GM13976 (cell line): ENCODE data around the gene IZUMO1.
A peak's percentile ranks its signal among the peaks of the same experiment; 100 is the strongest.

ENCODE experiments used
- DNase-seq: peaks from one replicate; pipeline ENCODE4 v3.0.0; 2012; ENCODE audit warnings: low spot score
- in situ Hi-C: fragments of 300-500 bp; cut with MboI; formaldehyde crosslinking; loops from one replicate; pipeline ENCODE4 v1.12.0; 2022; ENCODE audit warnings: low sequenced_read_pairs, mixed read lengths, inconsistent platforms; ENCODE audit not compliant: unreplicated experiment
- TF ChIP-seq, protein P1 (sequence below): IDR thresholded peaks from 2 replicates; pipeline ENCODE4 v1.5.1; 2012; ENCODE audit warnings: borderline replicate concordance, mild to moderate bottlenecking; ENCODE audit not compliant: insufficient read depth; ENCODE audit errors: extremely low read depth, missing control alignments, control extremely low read depth

IZUMO1 gene

DNA sequence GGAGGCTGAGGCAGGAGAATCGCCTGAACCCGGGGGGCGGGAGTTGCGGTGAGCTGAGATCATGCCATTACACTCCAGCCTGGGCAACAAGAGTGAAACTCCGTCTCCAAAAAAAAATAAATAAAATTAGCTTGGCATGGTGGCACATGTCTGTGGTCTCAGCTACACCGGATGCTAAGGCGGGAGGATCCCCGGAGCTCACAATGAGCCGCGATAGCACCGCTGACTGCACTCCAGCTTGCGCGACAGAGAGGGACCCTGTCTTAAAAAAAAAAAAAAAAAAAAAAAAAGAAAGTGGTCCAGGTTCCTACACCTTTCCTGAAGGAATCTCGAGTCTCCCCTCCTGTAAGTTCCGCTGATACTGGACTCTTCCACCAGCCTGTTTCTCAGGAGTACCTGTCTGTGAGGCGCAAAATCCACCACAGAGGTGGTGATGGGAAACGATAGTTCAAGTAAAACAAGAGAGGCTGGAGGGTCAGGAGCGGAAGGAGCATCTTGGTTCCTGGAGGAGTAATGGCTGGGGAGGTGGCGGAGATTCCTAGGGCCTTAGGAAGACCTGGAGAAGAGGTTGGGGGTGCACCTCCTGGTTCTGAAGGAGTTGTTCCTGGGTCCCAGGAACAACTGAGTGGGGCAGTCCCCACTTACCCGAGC is 5.3 kb upstream of the IZUMO1 start:
- in situ Hi-C loops = no loop called here
- TF ChIP-seq, protein P1, sequence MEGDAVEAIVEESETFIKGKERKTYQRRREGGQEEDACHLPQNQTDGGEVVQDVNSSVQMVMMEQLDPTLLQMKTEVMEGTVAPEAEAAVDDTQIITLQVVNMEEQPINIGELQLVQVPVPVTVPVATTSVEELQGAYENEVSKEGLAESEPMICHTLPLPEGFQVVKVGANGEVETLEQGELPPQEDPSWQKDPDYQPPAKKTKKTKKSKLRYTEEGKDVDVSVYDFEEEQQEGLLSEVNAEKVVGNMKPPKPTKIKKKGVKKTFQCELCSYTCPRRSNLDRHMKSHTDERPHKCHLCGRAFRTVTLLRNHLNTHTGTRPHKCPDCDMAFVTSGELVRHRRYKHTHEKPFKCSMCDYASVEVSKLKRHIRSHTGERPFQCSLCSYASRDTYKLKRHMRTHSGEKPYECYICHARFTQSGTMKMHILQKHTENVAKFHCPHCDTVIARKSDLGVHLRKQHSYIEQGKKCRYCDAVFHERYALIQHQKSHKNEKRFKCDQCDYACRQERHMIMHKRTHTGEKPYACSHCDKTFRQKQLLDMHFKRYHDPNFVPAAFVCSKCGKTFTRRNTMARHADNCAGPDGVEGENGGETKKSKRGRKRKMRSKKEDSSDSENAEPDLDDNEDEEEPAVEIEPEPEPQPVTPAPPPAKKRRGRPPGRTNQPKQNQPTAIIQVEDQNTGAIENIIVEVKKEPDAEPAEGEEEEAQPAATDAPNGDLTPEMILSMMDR = no peak
- DNase-seq = peak; percentile 21

DNA sequence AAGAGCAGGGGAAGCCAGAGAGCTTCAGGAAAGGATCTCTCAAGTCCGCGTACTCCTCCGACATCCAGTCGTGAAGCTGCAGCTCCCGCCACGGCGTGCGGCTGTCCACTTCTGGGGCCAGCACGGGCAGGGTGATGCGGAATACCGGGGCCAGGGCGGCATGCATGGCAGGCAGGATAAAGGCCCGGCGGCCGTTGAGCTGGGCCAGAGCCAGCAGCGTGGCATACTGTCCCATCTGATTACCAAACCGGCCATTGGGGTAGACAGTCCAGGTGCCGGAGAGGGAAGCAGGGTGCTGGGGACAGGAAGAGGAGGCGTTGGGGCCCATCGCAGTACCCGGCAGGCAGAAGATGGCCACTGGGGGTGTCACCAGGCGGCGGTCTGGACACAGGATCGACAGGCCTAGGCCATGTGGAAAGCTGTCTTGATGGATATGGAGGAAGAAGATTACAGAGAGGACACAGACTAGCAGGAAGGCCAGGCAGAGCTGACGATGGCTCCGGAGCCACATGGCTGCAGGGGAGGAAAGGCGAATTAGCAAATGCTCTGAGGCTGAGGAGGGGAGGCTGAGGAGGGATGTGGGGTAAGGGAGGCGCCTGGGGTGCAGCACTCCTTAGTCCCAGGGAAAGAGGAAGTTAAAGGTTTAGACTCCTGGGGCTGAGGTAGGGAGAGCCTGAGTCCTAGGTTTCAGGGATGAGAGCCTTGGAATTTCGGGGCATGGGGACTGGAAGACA is 4.2 kb upstream of the IZUMO1 start:
- in situ Hi-C loops = no loop called here
- DNase-seq = no peak
- TF ChIP-seq, protein P1 = no peak

DNA sequence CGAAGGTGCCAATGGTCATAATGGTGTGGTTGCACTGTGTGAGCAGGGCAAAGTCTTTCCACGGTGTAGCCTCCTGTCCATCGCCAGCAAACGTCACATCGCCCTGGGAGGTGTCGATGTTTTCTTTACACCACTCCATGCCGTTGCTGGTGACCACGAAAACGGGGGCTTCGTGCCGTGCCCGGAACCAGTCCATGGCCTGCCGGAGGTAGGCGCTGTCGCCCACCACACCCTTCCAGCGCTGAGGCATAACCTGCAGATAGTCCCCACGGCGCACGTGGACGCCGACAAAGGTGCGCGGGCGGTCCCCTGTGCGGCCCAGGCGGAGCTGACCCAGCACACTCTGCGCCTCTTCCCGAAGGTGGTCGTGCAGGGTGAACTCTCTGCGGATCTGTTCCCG is 3.6 kb upstream of the IZUMO1 start:
- in situ Hi-C loops = no loop called here
- TF ChIP-seq, protein P1 = no peak

DNA sequence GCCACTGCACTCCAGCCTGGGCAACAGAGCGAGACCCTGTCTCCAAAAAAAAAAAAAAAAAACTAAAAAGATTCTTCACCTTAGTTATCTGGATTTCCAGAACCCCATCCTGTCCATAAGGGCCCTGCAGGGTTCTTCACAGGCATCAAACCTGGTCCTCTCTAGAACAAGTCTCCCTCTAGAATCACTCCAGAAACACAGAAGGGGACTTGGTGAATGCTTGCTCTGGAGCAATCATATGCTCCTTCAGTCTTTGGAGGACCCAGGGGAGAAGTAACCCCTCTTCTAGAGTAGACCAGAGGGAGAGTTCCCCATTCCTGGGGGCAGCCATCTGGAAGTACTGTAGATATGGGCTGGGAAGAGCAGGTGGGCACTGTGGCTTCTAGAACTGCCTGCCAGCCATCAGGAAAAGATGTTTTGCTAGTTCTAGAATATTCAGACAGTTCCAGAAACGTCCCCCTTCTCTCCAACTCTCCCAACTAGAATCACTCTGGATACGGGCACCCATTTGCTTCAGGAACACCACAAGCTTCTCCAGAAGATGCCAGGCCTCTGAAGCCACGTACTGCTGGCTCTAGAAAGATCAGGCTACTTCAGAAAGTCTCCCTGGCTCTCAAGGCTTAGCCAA is 3.0 kb upstream of the IZUMO1 start:
- TF ChIP-seq, protein P1 = no peak
- in situ Hi-C loops = no loop called here
- no peak for DNase-seq

More for the DNA sequence above, 3.6 kb upstream of the IZUMO1 start:
- DNase-seq = no peak

DNA sequence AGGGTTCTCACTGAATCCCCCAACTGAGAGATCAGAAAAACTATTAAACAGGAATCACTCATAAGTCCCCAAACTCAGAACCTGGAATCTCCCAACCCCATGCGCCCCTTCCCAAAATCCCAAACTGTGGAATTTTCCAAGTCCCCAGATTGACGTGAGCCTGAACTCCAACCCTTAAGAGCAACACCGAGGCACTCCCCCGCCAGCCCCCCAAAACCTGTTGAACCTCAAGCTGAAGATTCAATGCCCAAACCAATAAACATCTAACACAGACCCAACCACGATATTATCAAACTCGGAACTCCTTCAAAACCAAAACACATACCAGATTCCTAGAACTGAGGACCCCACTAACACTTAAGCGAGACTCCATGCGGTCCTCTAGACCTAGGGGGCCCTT is 599 bp downstream of the IZUMO1 start:
- in situ Hi-C loops = no loop called here
- DNase-seq = no peak

DNA sequence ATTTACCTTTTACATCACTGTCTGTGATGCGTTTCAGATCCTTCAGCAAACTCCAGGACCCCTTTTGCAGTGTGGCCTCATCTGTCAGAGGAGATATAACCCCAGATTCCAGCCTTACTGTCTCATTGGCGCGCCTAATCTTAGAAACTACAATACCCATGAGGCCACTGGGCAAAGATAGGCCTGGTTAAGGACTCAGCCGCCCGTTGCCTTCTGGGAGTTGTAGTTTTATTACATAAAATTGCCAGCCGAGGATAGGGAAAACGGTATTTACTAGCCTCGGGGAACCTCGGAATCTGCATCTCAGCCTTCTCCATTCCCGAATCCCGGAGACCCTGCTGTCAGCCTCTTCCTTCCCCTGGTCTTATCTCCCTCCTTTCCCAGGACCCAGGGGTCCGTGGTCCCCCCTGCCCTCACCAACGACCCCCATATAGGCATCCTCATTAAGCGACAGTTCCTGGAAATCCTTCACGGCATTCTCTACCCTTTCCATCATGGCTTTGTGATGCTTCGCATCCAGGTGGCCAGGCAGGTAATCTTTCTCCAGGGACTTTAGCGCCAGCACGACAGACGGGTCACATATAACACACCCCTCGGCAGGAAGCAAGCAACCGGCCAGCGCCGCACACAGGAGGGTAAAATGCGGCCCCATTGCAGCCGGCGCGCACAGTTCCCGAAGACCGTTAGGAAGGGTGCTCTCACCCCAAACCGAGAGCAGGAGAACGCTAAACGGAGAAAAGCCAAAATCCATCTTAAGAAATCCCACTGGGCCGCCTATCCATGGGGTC is 1.3 kb downstream of the IZUMO1 start:
- peak; percentile 77 for DNase-seq
- TF ChIP-seq, protein P1 = no peak
- in situ Hi-C loops = no loop called here

More for the DNA sequence above, 599 bp downstream of the IZUMO1 start:
- TF ChIP-seq, protein P1 = no peak
